ENCODE measurements around the gene PALLD. TPM values are rescaled to one million over a fixed set of nuclear protein-coding genes. Genes with fewer than 3 reads are reported as not detected.

PALLD gene
- total RNA-seq, 1 donor from 2014 or later: 85.7 TPM

DNA sequence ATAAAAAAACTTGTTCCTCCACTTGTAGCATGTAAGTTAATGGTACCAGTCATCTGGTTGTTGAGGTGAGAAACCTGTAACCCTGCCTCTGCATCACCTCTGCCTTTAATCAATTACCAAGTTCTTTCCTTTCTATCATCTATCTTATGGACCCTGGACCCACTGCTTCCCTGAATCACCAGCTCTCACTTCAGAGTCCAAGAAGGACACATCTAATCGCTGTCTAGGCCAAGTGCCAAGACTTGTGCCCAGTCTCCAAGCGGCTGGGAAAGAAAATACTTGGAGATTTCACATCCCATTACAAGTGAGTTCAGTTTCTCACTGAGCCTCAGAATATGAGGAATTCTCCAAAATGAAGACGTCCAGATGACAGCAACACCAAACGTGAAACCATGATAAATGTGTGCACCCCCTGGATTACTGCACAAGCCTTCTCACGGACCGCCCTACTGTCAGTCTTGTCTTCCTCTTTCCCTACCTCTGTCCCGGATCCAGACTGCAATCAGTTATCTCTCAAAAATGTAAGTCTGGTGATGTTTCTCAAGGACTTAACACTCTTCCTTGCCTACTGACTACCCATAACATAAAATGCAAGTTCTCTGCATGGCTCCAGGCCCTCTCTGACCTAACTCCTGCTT lies 10.4 kb downstream of the PALLD start:
- Histone ChIP-seq H3K27me3 (no peaks in the 10 kb centered on the region), H3F3A (ENCODE audit: low read depth) (no peaks in the 10 kb centered on the region), H3K27ac (no peak overlapping the region), H2AFZ (replicated peaks) (no peak overlapping the region), H3K4me1 (no peaks in the 10 kb centered on the region), H3K9me3 (ENCODE audit: low read depth) (no peaks in the 10 kb centered on the region), H3K4me3 (no peak overlapping the region), H3K79me2 (ENCODE audit: low read depth) (no peaks in the 10 kb centered on the region), H3K9ac (no peak overlapping the region), H3K36me3 (no peaks in the 10 kb centered on the region), H4K20me1 (ENCODE audit: low read depth) (no peaks in the 10 kb centered on the region), H3K4me2 (no peak overlapping the region)
- Mint-ChIP-seq H3K27me3 (ENCODE audit: insufficient read depth, low read depth) (peaks cover 3% of the 10 kb centered on the region), H3K4me1 (peaks cover 10% of the 10 kb centered on the region), H3K36me3 (no peaks in the 10 kb centered on the region), H3K27ac (no peak overlapping the region), H3K9me3 (no peaks in the 10 kb centered on the region), H3K4me3 (no peak overlapping the region)
- TF ChIP-seq, protein P1, sequence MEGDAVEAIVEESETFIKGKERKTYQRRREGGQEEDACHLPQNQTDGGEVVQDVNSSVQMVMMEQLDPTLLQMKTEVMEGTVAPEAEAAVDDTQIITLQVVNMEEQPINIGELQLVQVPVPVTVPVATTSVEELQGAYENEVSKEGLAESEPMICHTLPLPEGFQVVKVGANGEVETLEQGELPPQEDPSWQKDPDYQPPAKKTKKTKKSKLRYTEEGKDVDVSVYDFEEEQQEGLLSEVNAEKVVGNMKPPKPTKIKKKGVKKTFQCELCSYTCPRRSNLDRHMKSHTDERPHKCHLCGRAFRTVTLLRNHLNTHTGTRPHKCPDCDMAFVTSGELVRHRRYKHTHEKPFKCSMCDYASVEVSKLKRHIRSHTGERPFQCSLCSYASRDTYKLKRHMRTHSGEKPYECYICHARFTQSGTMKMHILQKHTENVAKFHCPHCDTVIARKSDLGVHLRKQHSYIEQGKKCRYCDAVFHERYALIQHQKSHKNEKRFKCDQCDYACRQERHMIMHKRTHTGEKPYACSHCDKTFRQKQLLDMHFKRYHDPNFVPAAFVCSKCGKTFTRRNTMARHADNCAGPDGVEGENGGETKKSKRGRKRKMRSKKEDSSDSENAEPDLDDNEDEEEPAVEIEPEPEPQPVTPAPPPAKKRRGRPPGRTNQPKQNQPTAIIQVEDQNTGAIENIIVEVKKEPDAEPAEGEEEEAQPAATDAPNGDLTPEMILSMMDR (IDR thresholded peaks at IDR 0.05): no peak
- TF ChIP-seq EZH2phosphoT487 (IDR thresholded peaks at IDR 0.05): no peak
- no peak for TF ChIP-seq EZH2 (IDR thresholded peaks at IDR 0.05)
- no peak for DNase-seq (ENCODE audit: low spot score)

GRCh38 chr4:168508683-168509082 lies 11.8 kb downstream of the PALLD start:
- H3K9me3 ChIP-seq (ENCODE audit: low read depth): no peaks in the 10 kb centered on the region
- no peaks in the 10 kb centered on the region for H4K20me1 ChIP-seq (ENCODE audit: low read depth)
- H3K27me3 ChIP-seq: no peaks in the 10 kb centered on the region
- peaks cover 5% of the 10 kb centered on the region for H3K27me3 Mint-ChIP-seq (ENCODE audit: insufficient read depth, low read depth)
- H3K9me3 Mint-ChIP-seq: no peaks in the 10 kb centered on the region
- H2AFZ ChIP-seq (replicated peaks): no peak overlapping the region
- DNase-seq (ENCODE audit: low spot score): no peak
- no peaks in the 10 kb centered on the region for H3K36me3 ChIP-seq
- H3K4me1 ChIP-seq: no peaks in the 10 kb centered on the region
- H3K4me1 Mint-ChIP-seq: peaks cover 3% of the 10 kb centered on the region
- no peaks in the 10 kb centered on the region for H3K79me2 ChIP-seq (ENCODE audit: low read depth)
- no peak overlapping the region for H3K9ac ChIP-seq
- TF ChIP-seq, protein P1 (IDR thresholded peaks at IDR 0.05): no peak
- TF ChIP-seq EZH2 (IDR thresholded peaks at IDR 0.05): no peak
- TF ChIP-seq EZH2phosphoT487 (IDR thresholded peaks at IDR 0.05): no peak
- no peak overlapping the region for H3K27ac ChIP-seq
- H3K4me3 ChIP-seq: no peak overlapping the region
- no peak overlapping the region for H3K4me3 Mint-ChIP-seq
- H3F3A ChIP-seq (ENCODE audit: low read depth): no peaks in the 10 kb centered on the region
- no peaks in the 10 kb centered on the region for H3K36me3 Mint-ChIP-seq
- no peak overlapping the region for H3K27ac Mint-ChIP-seq
- H3K4me2 ChIP-seq: no peak overlapping the region

- Histone ChIP-seq H3K27me3 (no peaks in the 10 kb centered on the region), H3F3A (ENCODE audit: low read depth) (no peaks in the 10 kb centered on the region), H3K9me3 (ENCODE audit: low read depth) (no peaks in the 10 kb centered on the region), H3K4me3 (no peak overlapping the region), H3K27ac (no peak overlapping the region), H4K20me1 (ENCODE audit: low read depth) (no peaks in the 10 kb centered on the region), H3K9ac (no peak overlapping the region), H3K36me3 (no peaks in the 10 kb centered on the region), H3K79me2 (ENCODE audit: low read depth) (no peaks in the 10 kb centered on the region), H2AFZ (replicated peaks) (no peak overlapping the region), H3K4me1 (no peaks in the 10 kb centered on the region), H3K4me2 (no peak overlapping the region)
- H3K4me3 Mint-ChIP-seq: no peak overlapping the region
- no peak overlapping the region for H3K27ac Mint-ChIP-seq
- TF ChIP-seq, protein P1 (IDR thresholded peaks at IDR 0.05): no peak
- TF ChIP-seq EZH2phosphoT487 (IDR thresholded peaks at IDR 0.05) (no peak), EZH2 (IDR thresholded peaks at IDR 0.05) (no peak)
- no peak for DNase-seq (ENCODE audit: low spot score)
- H3K9me3 Mint-ChIP-seq: no peaks in the 10 kb centered on the region
- no peaks in the 10 kb centered on the region for H3K36me3 Mint-ChIP-seq
- peaks cover 2% of the 10 kb centered on the region for H3K4me1 Mint-ChIP-seq
- peaks cover 5% of the 10 kb centered on the region for H3K27me3 Mint-ChIP-seq (ENCODE audit: insufficient read depth, low read depth)
Observed at GRCh38 chr4:168509786-168510185, 12.9 kb downstream of the PALLD start.
